H1 (cell line): Measurements from ENCODE around the gene CHPT1. TPM values are rescaled to one million over a fixed set of nuclear protein-coding genes. Genes with fewer than 3 reads are reported as not detected.

Source experiments
- CTCF ChIA-PET: fragments of 300-600 bp; sonication (Branson Sonifier 250); formaldehyde crosslinking; loops from one replicate; lab custom pipeline; 2021; ENCODE audit not compliant: partially characterized antibody; lab: Charles Lee
- POLR2A ChIA-PET: fragments of 300-600 bp; sonication (Branson Sonifier 250); formaldehyde crosslinking; loops from one replicate; lab custom pipeline; 2021; ENCODE audit warnings: inconsistent platforms; ENCODE audit not compliant: partially characterized antibody; lab: Charles Lee
- DNase-seq, 2 experiments: peaks; one replicate each; pipeline versions ENCODE4 v3.0.0 to v3.0.0-alpha.2; 2010 to 2022; ENCODE audit warnings: low spot score in 2 of 2, low read depth in 1 of 2, mixed read lengths in 1 of 2
- FAIRE-seq: peaks from 2 replicates; lab custom pipeline; 2011; peaks lifted over from hg19 to GRCh38; lab: Jason Lieb, UNC
- H2AFZ ChIP-seq: 2 replicates; pipeline ENCODE4 v1.8.1; 2012; ENCODE audit warnings: low read length, inconsistent platforms
- H2AK5ac ChIP-seq: 2 replicates; pipeline ENCODE4 v1.6.1; 2013; ENCODE audit warnings: low read depth, low read length
- H2BK120ac ChIP-seq: replicated peaks from 2 replicates; pipeline ENCODE3; 2013; ENCODE audit warnings: low read depth, low read length, inconsistent platforms
- H2BK12ac ChIP-seq: 2 replicates; pipeline ENCODE4 v1.6.1; 2013; ENCODE audit warnings: low read depth, low read length
- H2BK15ac ChIP-seq: 2 replicates; pipeline ENCODE4 v1.6.1; 2013; ENCODE audit warnings: low read length
- H2BK20ac ChIP-seq: 2 replicates; pipeline ENCODE4 v1.6.1; 2013; ENCODE audit warnings: low read length
- H2BK5ac ChIP-seq: 2 replicates; pipeline ENCODE4 v1.6.1; 2013; ENCODE audit warnings: low read depth, low read length
- H3K14ac ChIP-seq: 2 replicates; pipeline ENCODE4 v1.6.1; 2013; ENCODE audit warnings: inconsistent platforms; ENCODE audit not compliant: insufficient read length
- H3K18ac ChIP-seq: 2 replicates; pipeline ENCODE4 v1.6.1; 2013; ENCODE audit warnings: low read length; ENCODE audit errors: extremely low read depth
- H3K23ac ChIP-seq: 2 replicates; pipeline ENCODE4 v1.6.1; 2013; ENCODE audit warnings: inconsistent platforms; ENCODE audit not compliant: insufficient read length
- H3K23me2 ChIP-seq: 2 replicates; pipeline ENCODE4 v1.6.1; 2013; ENCODE audit warnings: low read depth, low read length
- H3K27ac ChIP-seq: 2 replicates; pipeline ENCODE4 v1.6.1; 2011; ENCODE audit warnings: low read depth, low read length, inconsistent platforms
- H3K27me3 ChIP-seq, 4 experiments: replicated peaks in 1 of 4; 1 replicate in 1 of 4; 2 replicates in 3 of 4; pipeline versions ENCODE4 v1.6.1 to v1.8.1; 2011 to 2013; ENCODE audit warnings: low read length in 3 of 4, mild to moderate bottlenecking in 3 of 4, inconsistent platforms in 2 of 4, mixed read lengths in 2 of 4, moderate library complexity in 1 of 4; ENCODE audit not compliant: control insufficient read depth in 3 of 4, insufficient read depth in 3 of 4; ENCODE audit errors: extremely low read depth in 1 of 4
- H3K36me3 ChIP-seq, 4 experiments: 2 replicates each; pipeline versions ENCODE4 v1.6.1 to v1.8.1; 2011 to 2013; ENCODE audit warnings: mild to moderate bottlenecking in 4 of 4, low read length in 3 of 4, moderate library complexity in 2 of 4, control low read depth in 1 of 4, inconsistent platforms in 1 of 4; ENCODE audit not compliant: insufficient read depth in 4 of 4, control insufficient read depth in 2 of 4
- H3K4ac ChIP-seq: replicated peaks from 2 replicates; pipeline ENCODE3; 2013; ENCODE audit warnings: low read length, low read depth, mixed read lengths, inconsistent platforms; ENCODE audit not compliant: insufficient read length
- H3K4me1 ChIP-seq, 4 experiments: replicated peaks in 1 of 4; 1 replicate in 1 of 4; 2 replicates in 3 of 4; pipeline versions ENCODE4 v1.6.1 to v1.8.1; 2011 to 2013; ENCODE audit warnings: low read length in 3 of 4, inconsistent platforms in 2 of 4, mixed read lengths in 1 of 4; ENCODE audit not compliant: insufficient read depth in 4 of 4, control insufficient read depth in 3 of 4
- H3K4me2 ChIP-seq, 2 experiments: 2 replicates each; pipeline versions ENCODE4 v1.6.1 to v1.8.1; 2011 to 2013; ENCODE audit warnings: low read depth in 2 of 2, low read length in 2 of 2, control low read depth in 1 of 2, inconsistent platforms in 1 of 2, mild to moderate bottlenecking in 1 of 2; ENCODE audit not compliant: insufficient read depth in 1 of 2
- H3K4me3 ChIP-seq, 4 experiments: fragments of 200-600, 300-600 bp in 1 of 4; sonication (generic), shearing (Covaris generic), sonication (Bioruptor Twin) in 1 of 4; 2 replicates each; pipeline versions ENCODE4 v1.5.1 to v1.8.1; 2011 to 2016; ENCODE audit warnings: low read length in 4 of 4, low read depth in 3 of 4, control low read depth in 2 of 4, inconsistent platforms in 2 of 4, mild to moderate bottlenecking in 2 of 4, mixed read lengths in 1 of 4, moderate library complexity in 1 of 4; ENCODE audit not compliant: insufficient read depth in 2 of 4; ENCODE audit errors: extremely low read depth in 1 of 4
- H3K56ac ChIP-seq: replicated peaks from 2 replicates; pipeline ENCODE3; 2013; ENCODE audit warnings: low read depth, mild to moderate bottlenecking, mixed read lengths, low read length, inconsistent platforms; ENCODE audit not compliant: insufficient read length
- H3K79me1 ChIP-seq: 2 replicates; pipeline ENCODE4 v1.6.1; 2013; ENCODE audit warnings: low read depth, low read length, control low read depth
- H3K79me2 ChIP-seq, 2 experiments: 2 replicates each; pipeline versions ENCODE4 v1.6.1 to v1.8.1; 2012 to 2013; ENCODE audit warnings: low read length in 2 of 2, mild to moderate bottlenecking in 2 of 2, inconsistent platforms in 1 of 2; ENCODE audit not compliant: insufficient read depth in 2 of 2, control insufficient read depth in 1 of 2
- H3K9ac ChIP-seq, 4 experiments: replicated peaks in 1 of 4; 1 replicate in 1 of 4; 2 replicates in 3 of 4; pipeline versions ENCODE4 v1.6.1 to v1.8.1; 2011 to 2013; ENCODE audit warnings: low read depth in 3 of 4, low read length in 3 of 4, control low read depth in 2 of 4, mild to moderate bottlenecking in 2 of 4, moderate library complexity in 2 of 4, inconsistent platforms in 1 of 4; ENCODE audit errors: extremely low read depth in 1 of 4
- H3K9me3 ChIP-seq, 2 experiments: 2 replicates each; pipeline versions ENCODE4 v1.6.1 to v1.8.1; 2012 to 2013; ENCODE audit warnings: mild to moderate bottlenecking in 2 of 2, moderate library complexity in 2 of 2, control low read depth in 1 of 2, inconsistent platforms in 1 of 2, low read depth in 1 of 2, low read length in 1 of 2, mixed read lengths in 1 of 2; ENCODE audit not compliant: insufficient read depth in 2 of 2
- H4K20me1 ChIP-seq, 2 experiments: replicated peaks in 1 of 2; 2 replicates each; pipeline versions ENCODE3 to v1.8.1; 2011 to 2013; ENCODE audit warnings: inconsistent platforms in 2 of 2, low read length in 2 of 2, mild to moderate bottlenecking in 1 of 2; ENCODE audit not compliant: insufficient read depth in 2 of 2, control insufficient read depth in 1 of 2
- H4K5ac ChIP-seq: 2 replicates; pipeline ENCODE4 v1.6.1; 2013; ENCODE audit warnings: low read length, low read depth, mixed read lengths, inconsistent platforms; ENCODE audit not compliant: insufficient read length
- H4K8ac ChIP-seq: 2 replicates; pipeline ENCODE4 v1.8.0; 2013; ENCODE audit warnings: mild to moderate bottlenecking, moderate library complexity, low read length, inconsistent platforms; ENCODE audit not compliant: insufficient read depth; ENCODE audit errors: extremely low read depth
- H4K91ac ChIP-seq: replicated peaks from 2 replicates; pipeline ENCODE3; 2013; ENCODE audit warnings: low read length, mixed read lengths, inconsistent platforms; ENCODE audit not compliant: insufficient read length
- ATF3 ChIP-seq: IDR thresholded peaks from 2 replicates; pipeline ENCODE4 v1.6.1; 2011; ENCODE audit warnings: low read depth, mild to moderate bottlenecking, low read length; ENCODE audit not compliant: insufficient read depth
- CREB1 ChIP-seq: IDR thresholded peaks from 2 replicates; pipeline ENCODE4 v1.6.1; 2012; ENCODE audit warnings: inconsistent platforms
- MAFK ChIP-seq: IDR thresholded peaks from 2 replicates; pipeline ENCODE4 v1.6.1; 2012; ENCODE audit warnings: low read depth, mild to moderate bottlenecking, improper control_type of control experiment, low read length
- POLR2AphosphoS5 ChIP-seq: IDR thresholded peaks from 2 replicates; pipeline ENCODE4 v1.6.1; 2011; ENCODE audit warnings: low read depth, low read length
- POU5F1 ChIP-seq: IDR thresholded peaks from 2 replicates; pipeline ENCODE4 v1.6.1; 2011; ENCODE audit warnings: low read depth, mild to moderate bottlenecking, low read length, moderate library complexity
- SAP30 ChIP-seq: fragments of 300-600 bp; sonication (generic); IDR thresholded peaks from 2 replicates; pipeline ENCODE4 v1.7.1; 2012; ENCODE audit warnings: low read length, moderate library complexity, mild to moderate bottlenecking, inconsistent platforms; ENCODE audit not compliant: insufficient read depth, insufficient replicate concordance
- SP4 ChIP-seq: IDR thresholded peaks from 2 replicates; pipeline ENCODE4 v1.6.1; 2012; ENCODE audit warnings: low read length, inconsistent platforms
- TAF1 ChIP-seq: IDR thresholded peaks from 2 replicates; pipeline ENCODE4 v1.6.1; 2011; ENCODE audit warnings: mild to moderate bottlenecking, low read depth, low read length
- WGBS, 2 experiments: shearing (Covaris generic) in 1 of 2; methylation state at CpG; one replicate each; pipeline versions ENCODE4 v1.1.6 to v1.1.7; 2013 to 2015; ENCODE audit warnings: low lambda C conversion rate in 2 of 2, mixed read lengths in 2 of 2, inconsistent platforms in 1 of 2, low coverage in 1 of 2, missing lambda C conversion rate in 1 of 2; ENCODE audit not compliant: insufficient replicate concordance in 2 of 2, insufficient coverage in 1 of 2, insufficient read length in 1 of 2; ENCODE audit errors: extremely low coverage in 1 of 2, missing lambda C conversion rate in 1 of 2; 5-methylcytosine and 5-hydroxymethylcytosine counted together
- polyA plus RNA-seq, 7 experiments: library from polyadenylated mRNA; depleted of rRNA in 3 of 7; stranded (reverse) in 5 of 7; unstranded in 2 of 7; fragments of >200 nt in 5 of 7; fragments of 200-250 nt in 2 of 7; gene quantifications; 1 replicate in 5 of 7; 2 replicates in 1 of 7; 4 replicates in 1 of 7; pipeline versions ENCODE4 v1.2.1 to v1.2.3, GENCODE V29; 2011 to 2013; ENCODE audit warnings: missing spikeins in 2 of 7, mixed read lengths in 2 of 7
- total RNA-seq: library from RNA; stranded (reverse); fragmentation: NEBNext Ultra II Directional; extraction: Animal tissue kit (Norgen Biotek cat#: 25700); gene quantifications from 2 replicates; pipeline ENCODE4 v1.2.1, GENCODE V29; 2021
- TF ChIP-seq, protein P1 (sequence below): IDR thresholded peaks from 2 replicates; pipeline ENCODE4 v1.6.1; 2011; ENCODE audit warnings: low read length, improper control_type of control experiment

Gene CHPT1
- total and polyA plus RNA-seq, 2 of the 8 experiments (the other 6 are each of a cell fraction or from before 2014, with no cell fraction given): 13.3 to 22.5 TPM

DNA sequence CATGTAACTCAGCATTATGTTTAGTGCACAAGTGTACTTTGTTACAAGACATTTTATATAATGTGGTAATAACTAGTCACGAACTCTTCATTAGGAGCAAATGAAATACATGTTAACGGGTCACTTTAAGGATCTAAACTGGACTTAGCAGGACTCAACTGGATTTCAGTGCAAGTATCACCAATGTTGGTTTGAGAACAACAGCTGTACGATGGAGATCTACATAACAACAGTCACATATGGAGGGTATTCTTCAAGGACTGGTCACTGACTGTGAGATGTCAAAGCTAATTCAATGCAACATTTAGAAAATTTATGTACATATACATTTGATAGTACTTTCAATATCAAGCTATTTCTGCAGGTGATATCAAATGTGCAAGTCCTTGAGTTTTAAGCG lies 64.3 kb downstream of the CHPT1 start:
- Histone ChIP-seq H3K9ac (no peak overlapping the region), H3K18ac (no peak overlapping the region), H3K56ac (no peak overlapping the region), H3K27ac (no peak overlapping the region; the same call in 1 of the 2 replicates), H2BK15ac (no peak overlapping the region), H2BK12ac (no peak overlapping the region), H3K27me3 (no peaks in the 10 kb centered on the region), H3K4me1 (no peaks in the 10 kb centered on the region), H3K14ac (no peak overlapping the region), H3K4me2 (no peak overlapping the region), H3K23ac (no peak overlapping the region), H3K4ac (no peak overlapping the region), H3K23me2 (no peaks in the 10 kb centered on the region), H2BK5ac (no peak overlapping the region), H3K79me1 (no peaks in the 10 kb centered on the region; the same call in 1 of the 2 replicates), H2AK5ac (no peak overlapping the region), H3K79me2 (no peaks in the 10 kb centered on the region), H4K8ac (no peak overlapping the region), H4K91ac (no peak overlapping the region), H3K4me3 (no peak overlapping the region), H2BK120ac (no peak overlapping the region), H2AFZ (no peak overlapping the region), H3K9me3 (no peaks in the 10 kb centered on the region), H4K20me1 (no peaks in the 10 kb centered on the region), H4K5ac (no peak overlapping the region), H3K36me3 (peaks cover 7 to 58% (median 25%) of the 10 kb centered on the region in 4 experiments; a peak in 6 of 8 replicates), H2BK20ac (no peak overlapping the region)
- FAIRE-seq (peak; percentile 63), DNase-seq (no peak)
- ChIA-PET POLR2A (interaction anchor here (0.5 kb wide), 1 partner anchor 65 kb away, joined by 3 read pairs; no protein-coding TSS in a partner anchor), CTCF (interaction anchor here (0.8 to 5.0 kb wide), 6 partner anchors 11 to 78 kb away, joined by 3 to 38 read pairs (median 12); partner anchors contain the start of gene GNPTAB)
- WGBS, 2 experiments: 84% methylated on average over 4 of the region's 4 CpGs; no CpG with 5 or more reads in 1 of the 2 experiments
- TF ChIP-seq POU5F1: no peak
- TF ChIP-seq TAF1: no peak
- no peak for TF ChIP-seq SAP30
- TF ChIP-seq POLR2AphosphoS5: no peak
- TF ChIP-seq CREB1: no peak
- no peak for TF ChIP-seq MAFK
- no peak for TF ChIP-seq SP4
- TF ChIP-seq ATF3: no peak
- TF ChIP-seq, protein P1, sequence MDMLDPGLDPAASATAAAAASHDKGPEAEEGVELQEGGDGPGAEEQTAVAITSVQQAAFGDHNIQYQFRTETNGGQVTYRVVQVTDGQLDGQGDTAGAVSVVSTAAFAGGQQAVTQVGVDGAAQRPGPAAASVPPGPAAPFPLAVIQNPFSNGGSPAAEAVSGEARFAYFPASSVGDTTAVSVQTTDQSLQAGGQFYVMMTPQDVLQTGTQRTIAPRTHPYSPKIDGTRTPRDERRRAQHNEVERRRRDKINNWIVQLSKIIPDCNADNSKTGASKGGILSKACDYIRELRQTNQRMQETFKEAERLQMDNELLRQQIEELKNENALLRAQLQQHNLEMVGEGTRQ: no peak
